SK-MEL-5 (cell line): ENCODE measurements around the gene DPP9. TPM values are rescaled to one million over a fixed set of nuclear protein-coding genes. Genes with fewer than 3 reads are reported as not detected.

Experiments
- small RNA-seq, 2 experiments: library from RNA; depleted of rRNA; stranded (forward); fragments of <200 nt; gene quantifications; one replicate each; pipeline ENCODE3, GENCODE V24; 2014
- total RNA-seq: library from RNA; depleted of rRNA; stranded (reverse); fragments of >200 nt; shearing (Covaris generic); gene quantifications from 2 replicates; pipeline ENCODE4 v1.2.3, GENCODE V29; 2014; rRNA removed

Gene DPP9
- total RNA-seq, 1 experiment from 2014 or later = 34.4 TPM

Small RNA genes lying within 50 kb of the gene (small RNA-seq; reads per million reads assigned to genes)
- gene MIR7-3 = 0 reads per million in 2 experiments

Other genes starting within 250 kb of the DPP9 start
- 0.05 TPM in 2 replicates for gene PLIN4, start 205.4 kb downstream of the DPP9 start, total RNA-seq
- gene PLIN5, start 188.6 kb downstream of the DPP9 start, total RNA-seq = 1.2 TPM in 1 of 2 replicates, not detected in the other
- gene LRG1, start 183.8 kb downstream of the DPP9 start, total RNA-seq = 0.05 and 0.21 TPM in 2 replicates
- 6.3 and 6.9 TPM in 2 replicates for gene SEMA6B, start 164.2 kb downstream of the DPP9 start, total RNA-seq
- 2.8 and 3.5 TPM in 2 replicates for gene TNFAIP8L1, start 84.3 kb downstream of the DPP9 start, total RNA-seq
- gene MYDGF, start 53.5 kb downstream of the DPP9 start, total RNA-seq = 321 and 322 TPM in 2 replicates
- 10.7 and 11.6 TPM in 2 replicates for gene FEM1A, start 67.9 kb upstream of the DPP9 start, total RNA-seq
- 2.6 and 3.1 TPM in 2 replicates for gene TICAM1, start 107.9 kb upstream of the DPP9 start, total RNA-seq
- 36.2 and 42.2 TPM in 2 replicates for gene PLIN3, start 143.8 kb upstream of the DPP9 start, total RNA-seq
- not detected in 2 replicates for gene ARRDC5, start 179.1 kb upstream of the DPP9 start, total RNA-seq
- 5.3 and 5.7 TPM in 2 replicates for gene UHRF1, start 185.7 kb upstream of the DPP9 start, total RNA-seq
- 3.6 and 6.0 TPM in 2 replicates for gene KDM4B, start 245.3 kb upstream of the DPP9 start, total RNA-seq